PFSK-1 (cell line): ENCODE data around the gene MED15.

Experiments used
- FOXP2 ChIP-seq: optimal IDR thresholded peaks from 2 replicates; pipeline ENCODE3; 2011; ENCODE audit warnings: borderline replicate concordance, control low read depth, inconsistent platforms; ENCODE audit not compliant: insufficient read depth; ENCODE audit errors: extremely low read length, extremely low read depth
- POLR2AphosphoS5 ChIP-seq: IDR thresholded peaks from 2 replicates; pipeline ENCODE4 v1.6.1; 2012; ENCODE audit warnings: low read depth, mild to moderate bottlenecking, control low read depth, low read length, moderate library complexity
- REST ChIP-seq, 2 experiments: IDR thresholded peaks; 2 replicates each; pipeline versions ENCODE4 v1.6.1 to v1.8.0; 2011 to 2012; ENCODE audit warnings: low read depth in 2 of 2, low read length in 2 of 2, control low read depth in 1 of 2, inconsistent platforms in 1 of 2, mild to moderate bottlenecking in 1 of 2, moderate library complexity in 1 of 2; ENCODE audit not compliant: insufficient read depth in 1 of 2
- SIN3A ChIP-seq: IDR thresholded peaks from 2 replicates; pipeline ENCODE4 v1.6.1; 2012; ENCODE audit warnings: mild to moderate bottlenecking, low read length, moderate library complexity, borderline replicate concordance; ENCODE audit not compliant: insufficient read depth
- TAF1 ChIP-seq: IDR thresholded peaks from 2 replicates; pipeline ENCODE4 v1.6.1; 2012; ENCODE audit warnings: low read length, control low read depth, borderline replicate concordance; ENCODE audit not compliant: insufficient read depth

Gene MED15

GRCh38 chr22:20517841-20518592 is 10.6 kb downstream of the MED15 start:
- TF ChIP-seq REST (IDR thresholded peaks at IDR 0.05; ENCODE audit: insufficient read depth in 1 of 2, low read depth in 2 of 2, low read length in 2 of 2) (no peak), POLR2AphosphoS5 (no peak), FOXP2 (no peak), SIN3A (no peak), TAF1 (no peak)

DNA sequence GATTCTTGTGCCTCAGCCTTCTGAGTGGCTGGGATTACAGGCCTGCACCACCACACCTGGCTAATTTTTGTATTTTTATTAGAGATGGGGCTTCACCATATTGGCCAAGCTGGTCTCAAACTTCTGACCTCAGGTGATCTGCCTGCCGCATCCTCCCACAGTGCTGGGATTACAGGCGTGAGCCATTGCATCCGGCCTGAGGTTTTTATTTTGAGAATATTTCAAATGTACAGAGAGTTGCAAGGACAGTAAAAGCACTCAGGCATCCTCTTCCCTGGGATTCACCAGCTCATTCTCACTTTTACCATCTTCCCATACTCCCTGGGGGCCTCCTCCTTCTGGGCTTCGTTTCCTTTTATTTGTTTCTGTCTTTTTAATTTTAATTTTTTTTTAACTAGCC is 12.1 kb downstream of the MED15 start:
- no peak for TF ChIP-seq REST (IDR thresholded peaks at IDR 0.05; ENCODE audit: insufficient read depth in 1 of 2, low read depth in 2 of 2, low read length in 2 of 2)
- TF ChIP-seq POLR2AphosphoS5 = no peak
- TF ChIP-seq TAF1 = no peak
- no peak for TF ChIP-seq FOXP2
- no peak for TF ChIP-seq SIN3A

DNA sequence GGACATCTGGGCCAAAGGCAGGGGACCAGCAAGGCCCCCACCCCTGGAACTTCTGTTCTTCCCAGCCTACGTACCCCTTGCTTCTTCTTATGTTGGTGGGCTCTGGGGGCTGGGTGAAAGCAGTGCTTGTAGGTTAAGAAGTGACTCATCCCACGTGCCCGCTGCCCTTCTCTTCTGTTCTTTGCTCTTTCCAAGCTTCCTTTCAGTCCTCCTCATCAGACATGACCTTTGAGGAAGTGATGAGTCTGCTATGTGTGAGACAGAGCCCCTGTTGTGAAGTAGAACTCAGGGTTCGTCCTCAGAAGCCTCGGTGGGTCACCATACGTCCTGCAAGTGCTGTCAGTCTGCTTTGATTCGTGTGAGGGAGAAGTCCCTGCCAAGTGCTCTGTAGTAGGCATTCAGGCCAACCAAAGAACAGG is 12.7 kb downstream of the MED15 start:
- TF ChIP-seq REST (IDR thresholded peaks at IDR 0.05; ENCODE audit: insufficient read depth in 1 of 2, low read depth in 2 of 2, low read length in 2 of 2) = no peak

GRCh38 chr22:20522134-20523004 is 15.0 kb downstream of the MED15 start:
- TF ChIP-seq FOXP2 (no peak), SIN3A (no peak), TAF1 (no peak), POLR2AphosphoS5 (no peak), REST (IDR thresholded peaks at IDR 0.05; ENCODE audit: insufficient read depth in 1 of 2, low read depth in 2 of 2, low read length in 2 of 2) (no peak)
